ENCODE data around the gene CFAP74.

DNA sequence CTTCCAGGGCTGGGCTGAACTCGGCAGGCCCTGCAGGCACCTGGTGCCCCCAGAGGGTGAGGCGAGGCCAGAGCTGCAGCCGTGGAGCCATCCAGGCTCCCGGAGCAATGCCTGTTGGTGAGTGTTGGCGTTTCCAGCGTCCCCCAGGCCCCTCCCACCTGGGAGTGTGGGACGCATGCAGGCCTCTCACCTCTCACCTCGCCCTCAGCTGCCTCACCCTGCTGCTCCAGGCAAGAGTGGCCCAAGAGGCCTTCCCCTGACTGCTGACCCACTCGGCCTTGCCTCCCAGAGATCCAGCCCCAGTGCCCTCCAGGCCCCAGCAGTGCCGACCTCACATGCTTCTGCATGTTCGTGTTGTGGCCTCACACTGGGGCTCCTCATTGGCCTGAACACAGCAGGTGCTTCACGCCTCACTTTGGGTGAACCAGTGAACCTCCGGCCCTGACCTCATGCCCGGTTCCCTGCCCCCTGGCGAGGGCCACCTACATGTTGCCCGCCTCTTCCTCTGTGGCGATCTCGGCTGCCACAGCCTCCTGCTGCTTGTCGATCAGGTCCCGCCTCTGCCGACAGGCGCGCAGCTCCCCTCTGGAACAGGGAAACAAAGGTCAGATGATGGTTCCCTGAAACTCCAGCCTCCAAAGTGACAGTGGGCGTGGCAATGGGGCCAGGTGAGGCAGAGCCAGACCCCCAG lies 17.0 kb downstream of the CFAP74 start:
- TF ChIP-seq, protein P1, sequence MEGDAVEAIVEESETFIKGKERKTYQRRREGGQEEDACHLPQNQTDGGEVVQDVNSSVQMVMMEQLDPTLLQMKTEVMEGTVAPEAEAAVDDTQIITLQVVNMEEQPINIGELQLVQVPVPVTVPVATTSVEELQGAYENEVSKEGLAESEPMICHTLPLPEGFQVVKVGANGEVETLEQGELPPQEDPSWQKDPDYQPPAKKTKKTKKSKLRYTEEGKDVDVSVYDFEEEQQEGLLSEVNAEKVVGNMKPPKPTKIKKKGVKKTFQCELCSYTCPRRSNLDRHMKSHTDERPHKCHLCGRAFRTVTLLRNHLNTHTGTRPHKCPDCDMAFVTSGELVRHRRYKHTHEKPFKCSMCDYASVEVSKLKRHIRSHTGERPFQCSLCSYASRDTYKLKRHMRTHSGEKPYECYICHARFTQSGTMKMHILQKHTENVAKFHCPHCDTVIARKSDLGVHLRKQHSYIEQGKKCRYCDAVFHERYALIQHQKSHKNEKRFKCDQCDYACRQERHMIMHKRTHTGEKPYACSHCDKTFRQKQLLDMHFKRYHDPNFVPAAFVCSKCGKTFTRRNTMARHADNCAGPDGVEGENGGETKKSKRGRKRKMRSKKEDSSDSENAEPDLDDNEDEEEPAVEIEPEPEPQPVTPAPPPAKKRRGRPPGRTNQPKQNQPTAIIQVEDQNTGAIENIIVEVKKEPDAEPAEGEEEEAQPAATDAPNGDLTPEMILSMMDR (IDR thresholded peaks at IDR 0.05), result no peak
- TF ChIP-seq POLR2A (IDR thresholded peaks at IDR 0.05), result no peak

Data from heart left ventricle (tissue), 13 donors.